Erythroblast (primary cell): Measurements from ENCODE around the gene USP35.

Experiments used
- GATA1 ChIP-seq: IDR thresholded peaks from 2 replicates; pipeline ENCODE4 v1.6.1; 2011; ENCODE audit warnings: low read depth, mild to moderate bottlenecking, control low read depth, low read length, moderate library complexity
- POLR2A ChIP-seq: IDR thresholded peaks from 2 replicates; pipeline ENCODE4 v1.6.1; 2011; ENCODE audit warnings: mild to moderate bottlenecking, low read length

- TF ChIP-seq POLR2A (no peak), GATA1 (no peak)
These were observed 38.4 kb upstream of the USP35 start for GRCh38 chr11:78150346-78150745.
